ENCODE data around the gene PSORS1C2. TPM values are rescaled to one million over a fixed set of nuclear protein-coding genes. Genes with fewer than 3 reads are reported as not detected.

The PSORS1C2 gene
- total RNA-seq, 1 donor from 2014 or later = not detected

GRCh38 chr6:31140643-31141042, 1.8 kb upstream of the PSORS1C2 start:
- no peak for DNase-seq (ENCODE audit: low read depth in 2 of 2)

GRCh38 chr6:31139599-31139998, 733 bp upstream of the PSORS1C2 start:
- DNase-seq (ENCODE audit: low read depth in 2 of 2) = no peak

DNA sequence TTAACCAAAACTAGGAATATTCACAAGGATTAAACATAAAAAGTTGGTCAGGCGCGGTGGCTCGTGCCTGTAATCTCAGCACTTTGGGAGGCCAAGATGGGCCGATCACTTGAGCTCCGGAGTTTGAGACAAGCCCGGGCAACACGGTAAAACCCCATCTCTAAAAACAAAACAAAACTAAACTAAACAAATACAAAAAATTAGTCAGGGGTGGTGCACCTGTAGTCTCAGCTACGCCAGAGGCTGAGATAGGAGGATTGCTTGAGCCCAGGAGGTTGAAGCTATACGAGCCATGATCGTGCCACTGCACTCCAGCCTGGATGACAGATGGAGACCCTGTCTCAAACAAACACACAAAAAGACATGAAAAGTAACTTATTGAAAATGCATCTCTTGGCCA, 3.2 kb downstream of the PSORS1C2 start:
- no peak for DNase-seq (ENCODE audit: low read depth in 2 of 2)

DNA sequence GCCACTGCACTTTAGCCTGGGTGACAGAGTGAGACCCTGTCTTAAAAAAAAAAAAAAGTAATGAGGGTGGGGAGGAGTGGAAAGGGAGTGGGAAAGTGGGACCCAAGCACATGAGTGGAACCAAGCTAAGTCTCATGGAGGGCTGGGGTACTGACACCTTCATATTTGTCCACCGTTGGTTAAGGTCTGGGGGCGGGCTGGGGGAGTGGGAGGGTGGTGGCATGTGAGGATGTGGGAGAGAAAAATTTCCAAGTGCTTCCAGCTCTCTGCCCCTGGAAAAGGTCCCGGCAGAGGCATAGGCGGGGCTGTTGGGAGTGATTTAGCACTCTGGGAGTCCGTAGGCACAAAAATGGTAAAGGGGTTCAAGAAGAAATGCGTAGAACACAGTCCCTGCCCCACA, 6.1 kb downstream of the PSORS1C2 start:
- no peak for DNase-seq (ENCODE audit: low read depth in 2 of 2)

- no peak for DNase-seq (ENCODE audit: low read depth in 2 of 2)
Measured at GRCh38 chr6:31131595-31131994, 7.3 kb downstream of the PSORS1C2 start.

- DNase-seq (ENCODE audit: low read depth in 2 of 2) = no peak
Measured at GRCh38 chr6:31130751-31131150, 8.1 kb downstream of the PSORS1C2 start.

GRCh38 chr6:31129130-31129529, 9.7 kb downstream of the PSORS1C2 start:
- DNase-seq (ENCODE audit: low read depth in 2 of 2) = no peak

DNA sequence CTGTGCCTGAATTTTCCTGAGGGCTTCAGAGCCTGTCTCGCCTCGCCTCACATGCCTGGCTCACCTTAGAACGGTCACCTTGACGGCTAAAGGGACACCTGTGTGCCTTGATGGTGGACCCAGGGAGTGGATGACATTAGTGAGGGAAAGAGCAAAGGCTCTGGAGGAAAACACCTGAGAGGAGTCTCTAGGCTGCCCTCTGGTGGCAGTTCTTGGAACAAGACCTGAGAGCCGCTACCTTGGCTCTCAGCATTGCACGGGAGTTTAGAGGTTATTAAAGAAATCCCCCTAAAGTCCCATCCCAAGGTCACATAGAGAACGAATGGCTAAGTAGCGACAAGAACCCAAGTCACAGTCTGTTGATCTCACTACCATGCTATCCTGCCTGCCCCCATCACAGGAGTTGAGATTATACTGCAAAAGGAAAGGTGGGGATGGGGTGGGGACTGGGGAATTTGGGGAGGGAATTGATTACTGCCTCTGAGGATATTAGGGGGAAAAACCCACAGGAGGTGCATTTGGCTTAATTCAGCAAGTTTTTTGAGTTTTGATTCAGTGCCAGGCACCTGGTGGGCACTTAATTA, 10.7 kb downstream of the PSORS1C2 start:
- peak; percentile 28 to 53 for DNase-seq (ENCODE audit: low read depth in 2 of 2)

- DNase-seq (ENCODE audit: low read depth in 2 of 2) = no peak
Measured at GRCh38 chr6:31126396-31127175, 12.3 kb downstream of the PSORS1C2 start.

DNA sequence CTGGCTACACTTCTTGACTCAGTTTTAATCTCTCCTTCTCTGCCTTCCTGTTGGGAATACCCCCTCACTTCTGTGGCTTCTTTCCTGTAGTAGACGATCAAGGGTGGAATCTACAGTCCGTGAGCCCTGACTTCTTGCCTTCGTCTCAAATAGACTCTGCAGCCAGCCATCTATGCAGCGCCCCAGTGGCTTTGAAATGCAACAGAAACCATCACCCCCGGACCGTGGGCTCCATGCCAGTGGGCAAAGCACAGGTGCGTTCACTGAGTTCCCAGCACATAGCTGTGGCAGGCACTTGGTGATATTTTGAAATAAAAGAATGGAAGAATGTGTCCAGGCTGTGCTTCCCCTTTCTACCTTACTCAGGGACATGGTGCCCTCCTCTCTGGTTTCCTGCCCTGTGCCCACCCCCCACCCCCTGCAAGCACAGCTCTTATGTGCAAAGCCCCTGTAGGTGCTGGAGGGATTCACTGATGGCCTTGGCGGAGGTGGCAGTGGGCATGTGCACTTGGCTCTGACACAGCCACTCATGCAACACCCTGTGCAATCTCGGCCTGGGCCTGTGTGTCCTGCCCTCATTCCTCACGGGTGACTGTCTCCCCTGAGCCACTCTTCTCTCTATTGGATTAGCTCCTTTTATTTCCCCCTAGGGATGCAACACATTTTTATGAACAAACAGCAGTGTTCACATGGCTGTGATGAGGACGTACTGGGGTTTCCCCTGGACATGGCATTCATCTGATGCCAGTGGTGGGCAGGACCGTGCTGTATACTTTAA, 13.1 kb downstream of the PSORS1C2 start:
- DNase-seq (ENCODE audit: low read depth in 2 of 2) = peak in 1 of 2 donors; percentile 28

DNA sequence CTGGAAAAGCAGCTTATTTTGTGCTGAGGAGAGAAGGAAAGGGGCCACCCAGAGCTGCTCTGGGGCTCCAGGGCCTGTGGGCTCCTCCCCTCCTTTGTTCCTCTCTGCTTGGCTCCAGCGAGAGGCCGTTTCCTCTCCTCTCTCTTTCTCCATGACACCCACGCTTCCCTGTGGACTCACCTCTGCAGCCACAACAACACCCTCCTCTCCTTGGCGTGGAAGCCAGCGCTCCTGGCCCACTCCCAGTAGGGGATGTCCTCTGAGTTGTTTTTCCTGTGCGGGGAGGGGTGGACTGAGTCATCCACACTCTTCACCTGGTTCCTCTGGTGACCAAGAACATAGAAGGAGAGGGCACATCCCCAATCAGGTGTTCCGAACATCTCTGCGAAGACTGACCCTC, 13.7 kb downstream of the PSORS1C2 start:
- DNase-seq (ENCODE audit: low read depth in 2 of 2) = peak; percentile 67 to 76

DNA sequence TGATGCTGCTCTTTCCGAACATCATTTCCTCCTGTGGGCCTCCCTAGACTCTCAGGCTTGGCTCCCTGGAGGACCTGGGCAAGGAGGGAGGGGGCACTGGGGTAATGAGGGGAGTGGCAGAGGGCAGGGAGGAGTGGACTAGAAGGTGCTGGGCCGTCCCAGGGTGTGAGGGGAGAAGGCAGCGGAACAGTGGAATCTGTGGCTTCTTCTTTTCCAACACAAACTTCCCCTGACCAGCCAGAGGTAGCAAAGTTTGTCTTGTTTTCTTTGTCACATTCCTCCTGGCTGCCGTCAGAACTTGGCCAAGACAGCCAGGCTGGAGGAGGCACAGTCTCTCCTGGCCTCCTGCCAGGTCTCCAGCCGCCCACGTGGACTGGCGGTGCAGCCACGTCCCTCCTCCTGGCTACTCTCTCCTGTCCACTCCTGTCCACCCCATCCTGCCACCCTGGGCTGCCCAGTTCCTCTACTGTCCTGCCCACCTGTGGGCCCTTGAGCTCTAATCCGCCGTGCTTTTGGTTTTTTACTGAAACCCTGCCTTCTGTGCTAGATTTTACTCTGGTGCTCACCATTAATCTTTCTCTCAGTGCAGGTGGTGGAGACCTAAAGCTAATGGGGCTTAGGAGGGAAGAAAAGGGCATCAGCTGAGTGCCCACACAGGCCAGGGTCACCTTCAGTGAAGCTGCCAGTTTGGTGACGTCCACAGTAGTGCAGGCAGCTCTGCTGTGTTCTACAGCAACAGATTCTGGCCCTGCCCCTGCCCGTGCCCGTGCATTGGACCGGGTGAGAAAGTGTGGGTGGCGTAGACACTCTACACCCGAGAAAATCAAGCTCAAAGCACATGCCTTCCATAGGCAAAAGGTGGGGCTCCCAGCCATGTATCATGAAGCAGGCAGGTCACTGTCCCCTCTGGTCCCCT, 15.8 kb downstream of the PSORS1C2 start:
- peak in 1 of 2 donors; percentile 86 for DNase-seq (ENCODE audit: low read depth in 2 of 2)

- no peak for DNase-seq (ENCODE audit: low read depth in 2 of 2)
Measured at GRCh38 chr6:31121131-31121790, 17.6 kb downstream of the PSORS1C2 start.

DNA sequence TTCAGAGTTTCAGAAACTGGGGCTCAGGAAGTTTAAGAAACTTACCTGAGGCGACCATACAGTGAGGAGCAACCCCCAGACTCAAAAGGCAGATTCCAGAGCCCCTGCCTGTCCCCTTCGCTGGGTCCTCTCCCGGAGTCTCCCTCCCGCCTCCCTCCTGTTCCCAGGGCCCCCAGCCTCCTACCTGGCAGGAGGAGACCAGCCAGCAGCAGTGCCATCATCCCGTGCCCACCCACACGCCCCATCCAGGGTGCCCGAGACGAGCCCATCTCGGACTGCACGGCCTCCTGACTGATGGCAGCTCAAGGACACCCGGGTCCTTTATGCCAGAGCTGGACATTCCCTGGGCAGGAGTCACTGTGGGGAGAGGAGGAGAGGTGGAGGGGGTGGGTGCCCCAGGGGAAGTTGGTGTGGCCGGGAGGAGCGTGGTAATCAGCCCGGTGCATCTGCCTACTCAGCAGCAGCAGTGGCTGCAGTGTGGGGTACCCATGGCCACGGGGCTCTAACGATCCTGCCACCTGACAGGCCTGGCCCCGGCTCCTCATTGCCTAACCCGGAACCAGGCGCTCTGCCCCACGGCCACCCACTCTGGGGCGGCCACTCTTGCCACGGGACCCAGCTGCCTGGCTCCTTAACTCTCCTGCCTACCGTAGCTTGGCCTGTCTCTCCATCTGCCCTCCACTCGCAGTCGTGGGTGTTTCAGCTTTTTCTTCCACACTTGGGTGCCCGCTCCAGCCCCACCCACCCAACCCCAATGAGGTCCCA, 18.5 kb downstream of the PSORS1C2 start, which contains the start of gene CDSN:
TSS of gene CDSN (minus strand) at position 296 of the 765 bp plus-strand sequence. CDS start at position 269, 27 bp downstream.
- no peak for DNase-seq (ENCODE audit: low read depth in 2 of 2)

DNA sequence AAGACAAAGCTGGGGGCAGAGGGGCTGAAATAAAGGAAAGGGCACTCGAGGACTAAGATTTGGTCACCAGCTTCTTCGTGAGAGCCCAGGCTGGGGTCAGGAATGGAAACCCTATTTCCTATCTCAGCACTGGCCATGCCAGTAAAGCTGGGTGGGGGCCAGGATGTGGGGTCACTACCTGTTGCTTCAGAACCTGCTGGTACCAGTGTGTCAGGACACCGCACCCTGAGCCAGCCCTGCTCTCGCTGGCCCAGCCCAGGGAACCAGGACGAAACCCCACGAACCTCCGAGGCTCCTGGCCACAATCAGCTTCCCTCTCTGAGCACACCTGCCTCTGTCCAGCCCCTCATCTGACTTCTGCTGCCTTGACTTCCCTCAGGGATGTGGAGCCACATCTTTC, 20.7 kb downstream of the PSORS1C2 start:
- DNase-seq (ENCODE audit: low read depth in 2 of 2) = no peak

DNA sequence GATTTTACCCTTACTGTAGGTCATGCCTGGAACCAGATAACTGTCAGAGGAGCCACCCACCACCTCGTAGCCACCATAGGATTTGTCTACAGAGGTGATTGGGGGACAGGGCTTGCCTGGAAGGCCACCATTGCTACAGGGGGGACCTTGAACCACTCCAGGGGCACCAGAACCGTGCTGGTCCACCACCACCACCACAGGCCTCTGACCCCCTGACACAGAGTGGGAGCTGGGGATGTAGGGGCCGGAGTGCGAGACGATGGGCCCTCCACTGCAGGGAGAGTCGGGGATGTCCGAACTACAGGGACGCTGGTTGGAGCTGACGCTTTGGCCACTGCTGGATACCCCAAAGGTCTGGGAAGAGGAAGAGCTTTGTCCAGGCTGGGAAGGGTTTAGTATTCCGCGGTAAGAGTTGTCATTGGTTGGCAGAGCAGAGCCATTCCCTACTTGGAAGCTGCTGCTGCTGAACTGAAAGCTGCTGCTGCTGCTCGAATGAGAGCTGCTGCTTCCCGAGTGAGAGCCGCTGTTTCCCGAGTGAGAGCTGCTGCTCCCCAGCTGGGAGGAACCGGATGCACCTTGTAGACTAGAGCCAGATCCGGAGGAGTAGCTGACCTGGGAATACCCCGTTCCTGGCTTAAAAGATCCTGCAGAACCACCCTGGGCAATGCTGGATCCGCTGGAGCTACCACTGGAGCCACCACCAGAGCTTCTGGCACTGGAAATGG, 22.0 kb downstream of the PSORS1C2 start:
- peak; percentile 65 to 92 for DNase-seq (ENCODE audit: low read depth in 2 of 2)

GRCh38 chr6:31115941-31116560, 22.8 kb downstream of the PSORS1C2 start:
- no peak for DNase-seq (ENCODE audit: low read depth in 2 of 2)

DNA sequence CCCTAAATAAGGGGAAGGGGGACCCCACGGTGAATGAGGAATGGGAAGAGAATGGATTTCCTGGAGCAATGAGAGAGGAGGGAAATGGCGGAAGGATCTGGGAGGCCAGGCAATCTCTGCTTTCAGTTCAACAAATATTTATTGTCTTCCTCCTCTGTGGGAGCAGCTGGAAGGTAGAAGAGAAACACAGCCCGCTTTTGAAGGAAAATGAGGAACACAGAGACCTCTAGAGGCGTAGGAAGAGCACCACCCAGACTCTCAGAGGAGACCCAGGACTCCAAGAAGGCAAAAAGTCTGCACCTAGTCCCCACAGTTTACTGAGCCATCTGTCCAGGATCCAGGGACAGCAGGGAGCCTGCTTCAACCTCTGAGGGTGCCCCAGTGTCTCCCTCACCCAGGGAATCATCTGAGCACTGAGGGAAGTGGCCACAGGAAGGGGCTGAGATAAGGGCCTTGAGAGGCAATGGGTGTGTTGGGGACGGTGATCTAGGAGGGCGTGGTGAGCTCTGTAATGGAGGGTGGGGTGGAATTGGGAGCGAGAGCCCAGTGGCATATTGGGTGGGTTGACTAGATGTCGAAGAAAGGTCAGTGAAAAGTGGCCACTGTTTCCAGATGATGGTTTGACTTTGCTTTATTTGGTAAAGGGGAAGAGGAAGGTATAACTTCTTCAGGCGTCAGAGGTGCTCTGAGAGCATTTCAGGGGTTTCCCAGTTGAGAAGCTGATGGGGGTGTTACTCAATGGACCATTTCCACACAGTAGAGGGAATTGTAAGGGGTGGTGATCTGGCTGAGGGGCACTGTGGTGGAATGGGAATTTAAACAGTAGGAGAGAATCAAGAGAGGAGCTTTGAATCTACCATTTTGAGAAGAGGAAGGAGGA, 23.7 kb downstream of the PSORS1C2 start:
- DNase-seq (ENCODE audit: low read depth in 2 of 2) = peak; percentile 57 to 78
